Measurements from ENCODE around the gene NAP1L4.
A peak's percentile ranks its signal among the peaks of the same experiment; 100 is the strongest.

Gene NAP1L4, protein sequence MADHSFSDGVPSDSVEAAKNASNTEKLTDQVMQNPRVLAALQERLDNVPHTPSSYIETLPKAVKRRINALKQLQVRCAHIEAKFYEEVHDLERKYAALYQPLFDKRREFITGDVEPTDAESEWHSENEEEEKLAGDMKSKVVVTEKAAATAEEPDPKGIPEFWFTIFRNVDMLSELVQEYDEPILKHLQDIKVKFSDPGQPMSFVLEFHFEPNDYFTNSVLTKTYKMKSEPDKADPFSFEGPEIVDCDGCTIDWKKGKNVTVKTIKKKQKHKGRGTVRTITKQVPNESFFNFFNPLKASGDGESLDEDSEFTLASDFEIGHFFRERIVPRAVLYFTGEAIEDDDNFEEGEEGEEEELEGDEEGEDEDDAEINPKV

DNA sequence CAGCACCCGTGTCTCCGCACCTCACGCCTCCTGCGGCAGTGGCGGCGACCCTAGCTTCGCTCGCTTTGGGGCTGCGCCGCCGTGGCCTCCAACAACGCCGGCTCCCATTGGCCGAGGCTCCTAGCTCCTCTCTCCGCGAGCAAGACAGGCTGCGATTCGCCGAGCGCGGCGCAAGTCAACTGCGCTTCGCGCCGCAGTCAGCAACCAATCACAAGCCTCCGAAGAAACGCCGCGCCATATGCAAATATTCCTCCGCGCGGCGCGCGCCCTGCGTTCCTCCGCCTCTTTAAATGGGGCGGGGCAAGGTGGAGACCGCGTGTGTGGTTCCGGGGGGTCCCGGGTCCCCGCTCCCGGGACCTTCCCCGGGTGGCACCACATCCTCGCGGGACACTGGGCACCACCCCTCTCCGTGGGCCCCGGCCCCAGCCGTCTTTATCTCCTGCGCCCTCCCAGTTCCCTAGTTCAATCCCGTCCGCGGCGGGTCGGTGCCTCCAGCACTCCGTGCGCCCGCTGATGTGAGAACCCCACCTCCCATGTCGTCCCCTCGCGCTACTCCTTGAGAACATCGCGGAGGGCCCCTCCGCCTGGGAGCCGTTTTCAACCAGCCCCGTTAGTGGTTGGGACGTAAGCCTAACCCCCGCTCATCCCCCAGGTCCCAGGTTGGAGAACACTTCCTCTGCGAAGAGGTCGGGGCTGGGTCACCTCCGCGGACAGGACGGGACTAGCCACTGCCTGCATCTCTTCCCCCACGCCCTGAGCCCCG lies at the start of gene NAP1L4:
TSS of gene NAP1L4 (minus strand) at position 96 of the 763 bp plus-strand sequence. CDS start 13,109 bp downstream, outside the sequence.
- DNase-seq (ENCODE audit: low spot score) = peak; percentile 100

DNA sequence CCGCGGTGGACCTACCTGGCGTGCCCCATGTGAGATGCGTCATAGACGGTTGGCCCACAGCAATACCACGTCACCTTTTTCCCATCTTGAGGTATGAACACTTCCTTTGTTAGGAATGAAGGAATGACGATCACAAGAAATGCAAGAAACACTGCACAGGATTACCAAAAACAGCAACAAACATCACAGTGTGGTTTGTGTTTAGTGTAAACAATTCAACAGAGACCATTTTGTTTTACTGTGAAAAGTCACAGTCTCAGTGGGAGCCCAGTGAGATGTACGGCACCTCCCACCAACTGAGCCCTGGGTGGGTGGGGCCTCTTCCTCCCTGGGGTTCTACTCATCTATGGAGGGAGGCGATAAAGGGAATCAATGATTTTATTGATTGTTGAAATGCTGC lies 48.8 kb upstream of the NAP1L4 start:
- no peak for DNase-seq (ENCODE audit: low spot score)

DNA sequence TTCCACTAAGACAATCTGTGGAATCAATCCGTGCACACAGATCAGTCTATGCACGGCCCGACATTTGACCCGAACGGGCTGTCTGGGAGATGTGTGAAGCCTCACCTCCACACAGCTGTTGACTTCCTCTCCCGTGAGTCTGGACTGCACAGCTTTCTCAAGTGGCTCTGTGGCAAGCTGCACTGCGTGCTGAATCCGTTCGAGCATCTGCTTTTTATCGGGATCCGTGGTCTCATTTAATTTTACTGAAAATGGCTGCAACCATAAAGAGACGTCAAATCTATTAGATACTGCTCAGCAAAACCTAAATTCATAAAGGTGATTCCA lies 45.8 kb upstream of the NAP1L4 start:
- DNase-seq (ENCODE audit: low spot score) = no peak

DNA sequence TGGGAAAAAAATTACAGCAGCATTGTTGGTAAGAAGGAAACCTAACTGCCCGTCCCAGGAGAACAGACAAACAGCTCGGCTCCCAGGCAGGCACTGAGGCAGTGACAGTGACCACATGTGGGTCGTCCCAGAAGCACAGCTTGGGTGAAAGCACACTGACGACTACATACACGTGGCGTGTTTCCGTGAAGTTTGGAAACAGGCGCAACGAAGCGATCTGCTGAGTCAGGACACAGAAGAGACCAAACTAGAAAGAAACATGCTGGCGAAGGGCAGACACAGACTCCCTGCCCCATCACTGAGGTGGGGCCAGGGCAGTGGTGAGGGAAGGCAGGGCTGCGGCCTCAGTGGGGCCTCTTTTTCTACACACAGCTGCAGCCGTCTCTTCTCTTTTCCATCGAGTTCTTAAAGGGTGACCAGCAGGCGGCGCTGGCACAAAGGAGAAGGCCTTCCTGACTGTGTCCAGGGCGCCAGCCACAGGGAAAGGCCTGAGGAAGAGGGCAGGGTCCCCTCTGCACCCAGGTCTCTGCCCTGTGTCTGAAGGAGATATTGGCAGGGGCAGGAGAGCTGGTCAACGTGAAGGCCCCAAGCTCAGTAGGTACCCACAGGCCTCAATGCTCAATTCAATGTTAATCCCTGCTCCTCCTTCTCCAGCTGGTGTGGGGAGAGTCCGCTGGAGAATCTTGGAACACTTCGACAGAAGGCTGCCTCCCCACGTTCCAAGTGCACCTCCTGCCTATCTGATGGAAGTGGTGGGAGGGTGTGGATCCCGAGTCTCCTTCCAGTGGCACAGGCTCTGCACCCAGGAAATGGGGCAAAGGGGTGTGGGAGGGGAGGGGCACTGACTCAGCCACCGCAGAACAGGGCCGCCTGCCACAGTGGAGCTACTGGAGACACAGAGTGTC lies 45.2 kb upstream of the NAP1L4 start:
- DNase-seq (ENCODE audit: low spot score) = peak; percentile 72

DNA sequence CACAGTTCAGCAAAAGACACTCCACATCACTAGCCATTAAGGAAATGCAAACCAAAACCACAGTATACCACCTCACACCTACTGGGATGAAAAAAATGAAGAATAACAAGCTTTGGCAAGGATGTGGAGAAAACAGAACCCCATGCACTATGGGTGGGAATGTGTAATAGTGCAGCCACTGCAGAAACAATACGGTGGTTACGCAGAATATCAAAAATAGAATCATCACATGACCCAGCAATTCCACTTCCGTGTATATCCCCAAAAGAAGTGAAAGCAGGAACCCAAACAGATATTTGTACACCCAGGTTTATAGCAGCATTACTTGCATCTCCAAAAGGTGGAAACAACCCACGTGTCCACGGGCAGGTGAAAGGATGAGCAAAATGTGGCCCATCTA lies 44.3 kb upstream of the NAP1L4 start:
- no peak for DNase-seq (ENCODE audit: low spot score)

DNA sequence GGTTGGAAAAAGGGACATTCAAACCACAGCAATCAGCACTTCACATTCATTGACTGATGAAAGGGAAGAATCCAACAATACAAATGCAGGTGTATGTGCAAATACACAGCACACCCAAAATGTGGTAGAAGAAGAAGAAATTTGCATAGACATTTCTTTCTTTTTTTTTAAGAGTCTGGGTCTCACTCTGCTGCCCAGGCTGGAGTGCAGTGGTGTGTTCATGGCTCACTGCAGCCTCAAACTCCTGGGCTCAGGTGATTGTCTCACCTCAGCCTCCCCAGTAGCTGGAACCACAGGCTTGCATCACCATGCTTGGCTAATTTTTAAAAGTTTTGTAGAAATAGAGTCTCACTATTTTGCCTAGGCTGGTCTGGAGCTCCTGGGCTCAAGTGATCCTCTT lies 43.2 kb upstream of the NAP1L4 start:
- no peak for DNase-seq (ENCODE audit: low spot score)

DNA sequence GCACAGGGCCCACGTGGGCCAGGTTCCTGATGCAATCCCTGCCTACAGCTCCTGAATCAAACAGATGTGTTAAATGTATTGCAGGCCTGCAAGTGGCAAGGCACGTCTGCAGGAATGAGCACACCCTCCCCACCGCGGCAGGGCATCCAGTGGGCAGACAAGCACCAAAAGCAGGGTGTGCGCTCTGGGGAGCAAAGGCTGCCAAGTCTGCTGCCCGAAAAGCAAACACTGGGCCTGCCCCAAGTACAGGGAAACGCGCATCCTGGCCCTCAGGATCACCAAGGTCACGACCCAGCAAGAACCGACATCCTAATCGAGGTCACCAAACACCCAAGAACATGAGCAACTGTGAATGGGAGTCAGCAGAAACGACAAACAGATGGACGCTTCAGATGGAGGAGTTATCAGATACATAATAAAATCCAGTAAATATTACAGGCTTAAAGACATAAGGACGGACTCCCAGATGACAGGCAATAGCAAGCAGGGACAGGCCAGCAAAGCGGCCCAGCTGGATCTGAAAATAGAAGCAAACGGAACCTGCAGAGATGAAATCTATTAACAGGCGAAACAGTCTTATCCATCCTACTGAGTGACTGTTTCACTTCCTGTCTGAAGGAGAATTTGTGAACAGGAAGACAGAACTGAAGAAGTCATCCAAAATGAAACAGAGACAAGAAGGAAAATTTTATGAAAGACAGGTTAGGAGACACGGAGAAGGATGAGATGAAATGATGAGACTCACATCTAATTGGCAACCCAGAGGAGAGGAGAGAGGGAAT lies 38.4 kb upstream of the NAP1L4 start:
- DNase-seq (ENCODE audit: low spot score) = no peak

DNA sequence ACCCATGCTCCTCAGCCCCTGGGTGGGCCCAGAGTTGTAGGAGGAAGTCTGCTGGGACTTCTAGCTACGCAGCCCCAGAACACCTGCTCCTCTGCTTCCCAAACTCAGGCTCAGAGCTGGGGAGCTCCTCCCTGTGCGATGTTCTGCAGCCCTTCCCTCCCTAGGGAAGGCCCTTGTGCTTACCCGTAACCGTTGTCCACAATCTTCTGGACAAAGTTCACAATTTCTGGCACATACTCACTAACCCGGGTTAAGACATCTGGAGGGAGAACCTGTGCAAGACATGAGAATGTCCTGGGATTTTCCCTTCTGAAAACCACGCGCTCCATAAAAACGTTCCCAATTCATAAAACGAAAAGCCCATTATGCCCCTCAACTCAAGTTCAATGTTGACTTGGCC lies 36.7 kb upstream of the NAP1L4 start:
- DNase-seq (ENCODE audit: low spot score) = no peak

DNA sequence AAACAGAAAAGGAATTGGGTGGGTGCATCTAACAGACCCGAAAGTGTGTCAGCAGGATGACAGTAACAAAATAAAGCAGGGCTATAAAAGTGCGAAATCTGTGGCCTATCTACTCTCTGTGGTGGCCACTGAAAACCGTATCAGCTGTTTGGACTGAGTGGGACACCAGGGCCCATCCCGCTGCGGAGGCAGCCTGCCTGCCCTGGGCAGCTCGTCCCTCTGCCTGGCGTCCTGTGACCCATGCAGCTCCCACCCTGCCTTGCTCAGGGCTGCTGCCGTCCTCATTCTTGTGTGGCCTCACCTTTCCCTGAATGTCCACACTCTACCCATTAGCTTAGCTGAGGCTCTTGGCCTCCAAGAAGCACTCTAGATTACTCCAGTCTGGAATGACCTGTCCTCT lies 34.7 kb upstream of the NAP1L4 start:
- no peak for DNase-seq (ENCODE audit: low spot score)

DNA sequence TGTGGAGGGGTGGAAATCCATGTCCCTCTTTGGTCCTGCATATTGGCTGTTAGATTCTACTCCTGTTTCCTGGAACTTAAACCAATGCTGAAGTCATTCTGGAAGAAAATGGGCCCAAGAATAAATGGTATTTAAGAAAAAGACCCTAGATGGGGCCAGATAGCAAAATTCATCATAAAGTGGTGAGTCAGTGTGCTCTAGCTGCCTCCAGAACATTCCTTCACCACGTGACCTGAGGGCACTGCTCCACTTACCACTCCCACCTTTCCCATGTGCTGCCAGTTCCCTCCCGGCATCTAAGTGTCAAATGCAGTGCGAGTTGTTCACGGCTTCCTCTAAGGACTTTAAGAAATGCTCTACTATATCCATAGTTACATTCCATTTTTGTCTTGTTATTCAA lies 30.9 kb upstream of the NAP1L4 start:
- DNase-seq (ENCODE audit: low spot score) = peak; percentile 66

DNA sequence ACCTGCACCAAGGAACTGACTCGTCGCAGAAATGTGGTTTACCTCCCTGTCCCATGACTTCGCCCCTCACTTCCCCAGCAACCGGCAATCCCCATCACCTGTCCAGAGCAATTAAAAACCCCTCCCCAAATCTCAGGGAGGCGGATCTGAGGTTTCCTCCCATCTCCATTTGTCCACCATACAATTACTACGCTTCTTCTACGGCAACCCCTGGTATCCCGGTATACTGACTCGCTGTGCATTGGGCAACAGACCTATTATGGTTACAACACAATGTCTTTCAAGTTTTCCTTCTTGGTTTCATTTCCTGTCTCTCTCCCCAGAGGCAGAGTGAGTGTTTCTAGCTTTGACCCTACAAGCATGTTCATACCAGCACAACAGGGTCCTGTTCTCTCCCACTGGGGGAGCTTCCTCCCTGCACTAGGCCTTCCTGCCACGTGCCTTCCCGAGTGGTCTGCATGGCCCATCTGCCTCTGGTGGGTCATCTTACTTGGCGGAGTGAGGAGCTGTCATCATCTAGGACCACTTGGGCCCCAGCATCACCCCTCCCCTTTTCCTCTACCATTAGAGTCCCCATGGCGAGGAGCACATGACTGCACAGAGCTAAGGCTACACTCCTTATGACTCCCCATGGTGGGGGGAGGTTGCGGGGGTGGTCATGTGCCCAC lies 30.3 kb upstream of the NAP1L4 start:
- peak; percentile 26 for DNase-seq (ENCODE audit: low spot score)

DNA sequence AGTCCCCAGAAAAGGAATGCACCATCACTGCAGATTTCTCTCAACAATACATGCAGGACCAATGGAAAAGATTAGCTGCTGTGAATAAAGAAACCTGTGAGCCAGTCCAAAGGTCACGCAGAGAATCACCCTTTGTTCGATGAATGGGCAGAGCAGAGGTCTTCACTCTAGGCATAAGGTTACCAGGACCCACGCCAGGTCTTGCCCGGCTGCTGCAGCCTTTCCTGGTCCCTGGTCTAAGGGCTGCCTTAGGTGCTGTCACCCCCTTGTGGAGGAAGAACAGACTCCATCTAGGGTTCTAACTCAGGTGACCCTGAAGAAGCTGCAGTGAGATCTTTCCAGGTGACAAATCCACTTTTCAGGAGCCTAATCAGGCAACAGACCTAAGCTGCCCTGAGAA lies 29.0 kb upstream of the NAP1L4 start:
- DNase-seq (ENCODE audit: low spot score) = no peak

DNA sequence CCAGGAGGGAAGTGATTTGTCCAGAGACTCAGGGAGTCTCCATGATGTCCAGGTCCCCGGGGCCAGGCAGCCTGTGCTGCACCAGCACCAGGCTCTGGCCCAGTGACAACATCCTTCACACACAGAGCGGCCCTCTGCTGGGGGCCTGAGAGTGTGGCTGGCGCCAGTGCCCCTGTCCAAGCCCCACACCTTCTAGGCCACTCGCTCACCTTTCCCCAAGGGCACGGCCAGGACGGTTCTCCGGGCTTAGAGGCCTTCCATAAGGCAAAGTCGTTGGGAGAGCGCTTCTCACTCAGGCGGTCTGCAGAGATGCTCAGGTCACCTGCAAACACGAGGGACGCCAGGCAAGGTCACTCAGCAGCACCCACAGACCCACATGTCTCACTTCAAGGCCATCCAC lies 27.9 kb upstream of the NAP1L4 start:
- no peak for DNase-seq (ENCODE audit: low spot score)

DNA sequence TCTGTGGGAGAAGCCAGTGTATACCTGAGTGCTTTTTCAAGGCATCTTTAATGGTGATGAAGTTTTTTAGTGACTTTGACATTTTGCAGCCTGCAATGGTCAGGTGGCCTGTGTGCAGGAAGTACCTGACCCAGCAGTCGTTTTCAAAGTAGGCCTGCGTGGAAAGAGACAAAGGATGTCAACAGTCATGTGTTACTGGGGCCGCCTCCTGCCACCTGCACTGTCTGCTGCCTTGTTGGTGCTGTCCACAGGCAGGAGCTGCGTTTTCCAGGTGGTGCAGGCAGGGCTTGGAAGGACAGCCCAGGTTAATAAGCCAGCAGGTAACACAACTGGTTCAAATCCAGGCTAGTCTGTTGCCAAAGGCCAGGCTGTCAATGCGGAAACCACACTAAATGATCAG lies 26.5 kb upstream of the NAP1L4 start:
- DNase-seq (ENCODE audit: low spot score) = no peak

DNA sequence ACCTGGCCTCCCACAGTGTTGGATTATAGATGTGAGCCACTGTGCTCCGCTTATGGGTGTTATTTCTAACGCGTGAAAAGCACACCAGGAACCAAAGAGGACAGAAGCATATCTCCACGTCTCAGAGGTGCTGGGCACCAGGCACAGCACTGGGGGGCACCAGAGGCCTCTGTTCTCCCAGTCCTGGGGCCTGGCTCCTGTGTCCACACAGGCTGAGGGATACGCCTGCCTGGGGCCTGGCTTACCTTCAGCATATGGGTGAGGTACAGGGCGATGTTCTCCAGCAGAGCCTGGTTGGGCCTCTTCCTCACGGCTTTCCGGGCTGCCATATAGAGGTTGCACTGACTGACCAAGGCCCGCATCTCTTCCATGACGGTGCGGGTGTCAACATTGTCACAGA lies 24.7 kb upstream of the NAP1L4 start:
- DNase-seq (ENCODE audit: low spot score) = no peak

DNA sequence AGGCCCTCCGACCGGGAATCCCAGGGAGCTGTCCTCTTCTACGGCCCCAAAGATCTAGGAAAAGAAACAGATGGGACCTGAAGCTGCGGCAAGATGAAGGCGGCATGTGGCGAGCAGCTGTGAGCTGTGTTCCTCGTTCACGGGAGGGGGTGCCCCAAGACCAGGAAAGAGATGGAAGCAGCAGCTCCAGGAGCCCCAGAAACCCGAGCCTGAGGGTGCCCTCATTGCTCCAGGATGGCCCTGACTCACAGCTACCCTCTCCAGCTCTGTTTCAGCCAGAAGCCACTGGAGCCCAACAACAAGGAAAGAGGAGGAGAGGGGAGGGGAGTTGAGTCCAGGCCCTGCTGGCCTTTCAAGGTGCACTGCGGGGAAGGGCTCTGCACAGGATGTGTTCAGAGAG lies 23.7 kb upstream of the NAP1L4 start:
- DNase-seq (ENCODE audit: low spot score) = no peak

DNA sequence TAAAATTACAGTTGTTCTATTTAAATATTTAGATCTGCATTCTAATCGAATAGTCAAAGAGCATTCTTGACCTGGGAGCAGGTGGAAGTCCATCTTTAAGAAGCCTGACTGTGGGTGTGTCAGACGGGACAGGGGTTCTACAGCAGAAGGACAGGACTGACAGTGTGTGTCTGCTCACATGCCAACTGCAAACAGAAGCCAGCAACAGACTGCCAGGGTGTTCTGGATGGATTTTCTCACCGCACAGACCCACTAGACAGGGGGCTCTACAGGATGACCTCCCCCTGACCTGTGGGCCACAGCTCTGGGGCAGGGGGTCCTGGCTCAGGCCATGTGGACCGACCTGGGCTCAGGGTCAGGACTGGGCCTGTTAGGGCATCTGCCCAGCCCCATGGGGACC lies 22.8 kb upstream of the NAP1L4 start:
- no peak for DNase-seq (ENCODE audit: low spot score)

DNA sequence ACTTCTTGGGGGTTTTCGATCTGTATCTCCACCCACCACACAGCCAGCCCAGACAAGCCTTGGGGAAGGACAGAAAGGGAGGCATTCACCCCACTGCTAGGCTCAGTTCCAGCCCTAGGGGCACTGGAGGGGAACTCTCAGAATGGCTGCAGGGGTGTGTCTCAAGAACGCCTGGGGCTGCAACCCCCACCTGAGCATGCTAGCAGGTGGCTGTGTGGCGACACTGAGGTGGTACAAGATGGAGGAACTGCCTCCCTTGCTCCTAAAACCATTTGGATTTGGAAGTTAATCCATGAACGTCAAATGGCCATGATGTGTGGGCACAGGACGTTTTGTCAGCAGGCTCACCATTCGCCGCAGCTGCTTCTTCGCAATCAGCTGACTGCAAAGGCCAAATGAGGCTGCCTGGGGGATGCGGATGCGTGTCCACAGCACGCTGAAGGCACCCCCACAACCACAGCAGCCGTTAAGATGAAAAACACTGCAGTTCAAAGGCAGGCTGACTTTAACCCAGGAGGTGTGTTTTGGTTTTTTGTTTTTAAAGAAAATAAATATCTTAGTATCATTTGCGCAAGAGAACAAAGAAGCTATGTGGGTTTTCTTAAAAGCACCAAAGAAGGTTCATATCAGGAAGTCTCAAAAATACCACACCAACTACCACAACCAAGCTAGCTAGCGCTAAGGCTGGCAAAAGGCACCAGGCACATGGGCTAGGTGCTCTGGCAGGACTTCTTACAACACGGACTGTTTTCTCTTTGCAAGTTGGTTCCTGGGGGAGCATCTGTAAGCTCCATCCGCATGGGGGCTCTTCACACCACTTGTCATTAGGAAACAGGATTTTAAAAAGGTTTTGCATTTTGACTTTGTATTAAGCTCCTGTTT lies 22.2 kb upstream of the NAP1L4 start:
- DNase-seq (ENCODE audit: low spot score) = no peak

DNA sequence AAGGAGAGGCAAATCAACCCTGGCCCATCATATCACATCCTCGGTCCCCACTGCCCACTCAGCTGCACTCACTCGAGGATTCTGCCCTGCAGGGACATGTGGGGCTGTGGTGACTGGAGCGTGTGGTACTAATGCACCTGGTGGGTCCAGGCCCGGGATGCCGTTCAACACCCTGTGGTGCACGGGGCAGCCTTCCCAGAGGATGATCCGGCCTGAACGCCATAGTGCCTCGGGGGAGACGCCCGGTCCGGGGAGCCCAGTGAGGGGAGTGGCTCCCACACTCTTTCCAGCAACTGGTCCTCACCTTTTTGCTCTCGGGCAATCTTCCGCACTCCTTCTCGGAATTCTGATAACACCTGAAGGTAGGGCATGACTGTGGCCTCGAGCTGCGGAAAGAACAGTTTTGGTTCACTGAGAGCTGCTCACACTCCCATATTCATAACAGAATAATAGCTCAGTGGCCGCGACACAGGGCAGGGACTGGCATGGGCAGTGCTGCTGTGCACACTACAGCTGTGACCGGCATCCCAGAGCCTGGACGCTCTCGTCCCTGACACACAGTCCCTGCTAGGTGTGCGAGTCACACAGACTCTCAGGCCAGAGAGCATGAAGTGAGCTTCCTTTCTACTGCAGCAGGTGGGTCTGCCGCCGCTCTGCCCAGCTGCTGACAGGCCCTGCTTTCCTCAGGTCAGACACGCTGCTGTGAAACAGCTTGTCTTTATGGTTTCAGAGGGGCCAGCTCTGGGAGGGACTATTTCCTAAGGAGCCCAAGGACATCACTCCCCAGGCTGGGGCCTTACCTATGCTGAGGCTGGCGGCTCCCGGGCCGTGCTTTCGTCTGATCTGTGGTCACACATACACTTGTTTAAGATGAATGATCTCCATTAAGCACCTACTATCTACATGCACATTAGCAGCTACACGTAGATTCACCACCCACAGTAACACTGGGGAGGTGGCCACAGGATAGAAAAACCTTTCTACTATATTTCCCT lies 20.1 kb upstream of the NAP1L4 start:
- DNase-seq (ENCODE audit: low spot score) = no peak

Measured in hepatic stellate cell (primary cell).